ENCODE results near the gene ECSIT.

Gene ECSIT

GRCh38 chr19:11538232-11539036 is 9.5 kb upstream of the ECSIT start, which contains the start of gene CNN1:
Gene CNN1, plus strand, starts transcription at chr19:11538851. Its CDS starts 77 bp downstream, at chr19:11538928.
- no peak for TF ChIP-seq CTCF (IDR thresholded peaks at IDR 0.05)

GRCh38 chr19:11535792-11536595 is 7.1 kb upstream of the ECSIT start:
- TF ChIP-seq CTCF (IDR thresholded peaks at IDR 0.05), result peak; percentile 85

DNA sequence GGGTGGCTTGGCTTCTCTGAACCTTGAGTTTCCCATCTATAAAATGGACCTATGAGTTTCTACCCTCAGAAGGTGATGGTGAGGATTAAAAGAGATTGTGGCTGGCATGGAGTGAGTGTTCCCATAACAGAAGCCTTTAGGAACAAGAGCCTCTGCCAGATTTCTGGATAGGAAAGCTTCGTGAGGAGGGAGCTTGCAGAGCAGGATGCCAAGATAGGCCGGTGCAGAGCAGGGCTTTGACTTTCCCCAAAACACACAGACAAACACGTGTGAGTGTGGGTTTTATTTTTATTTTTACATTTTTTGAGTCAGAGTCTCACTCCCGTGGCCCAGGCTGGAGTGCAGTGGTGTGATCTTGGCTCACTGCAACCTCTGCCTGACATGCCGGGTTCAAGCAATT is 6.0 kb upstream of the ECSIT start:
- no peak for TF ChIP-seq CTCF (IDR thresholded peaks at IDR 0.05)

DNA sequence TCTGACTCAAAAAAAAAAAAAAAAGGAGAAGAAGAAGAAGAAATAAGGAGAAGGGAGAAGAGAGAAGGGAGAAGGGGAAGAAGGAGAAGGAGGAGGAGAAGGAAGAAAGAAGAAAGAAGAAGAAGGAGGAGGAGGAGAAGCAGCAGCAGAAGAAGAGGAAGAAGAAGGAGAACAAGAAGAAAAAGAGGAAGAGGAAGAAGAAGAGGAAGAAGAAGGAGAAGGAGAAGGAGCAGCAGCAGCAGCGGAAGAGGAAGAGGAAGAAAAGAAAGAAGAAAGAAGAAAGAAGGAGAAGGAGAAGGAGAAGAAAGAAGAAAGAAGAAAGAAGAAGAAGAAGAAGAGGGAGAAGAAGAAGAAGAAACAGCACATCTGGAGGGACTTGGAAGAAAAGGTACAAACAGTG is 5.6 kb upstream of the ECSIT start:
- TF ChIP-seq CTCF (IDR thresholded peaks at IDR 0.05), result no peak

DNA sequence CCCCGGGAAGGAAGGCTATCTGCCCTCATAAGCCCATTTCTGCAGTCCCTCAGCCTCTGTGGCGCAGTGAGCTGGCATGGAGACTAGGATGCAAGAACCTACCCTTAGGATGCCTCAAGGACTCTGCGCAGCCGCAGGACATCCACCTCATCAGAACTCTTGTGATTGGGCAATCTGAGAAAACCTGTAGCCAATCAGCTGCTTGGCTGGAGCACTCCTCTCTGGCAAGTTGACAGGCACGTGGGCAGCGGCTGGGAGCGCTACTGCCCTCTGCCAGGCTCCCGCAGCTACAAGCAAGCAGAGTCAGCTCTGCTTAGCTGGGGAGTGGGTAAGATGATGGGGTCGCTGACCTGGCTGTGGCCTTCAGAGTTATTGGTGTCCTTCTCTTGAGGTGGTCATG is 1.5 kb upstream of the ECSIT start:
- no peak; the same call in 1 of the 2 replicates for TF ChIP-seq CTCF (IDR thresholded peaks at IDR 0.05)

DNA sequence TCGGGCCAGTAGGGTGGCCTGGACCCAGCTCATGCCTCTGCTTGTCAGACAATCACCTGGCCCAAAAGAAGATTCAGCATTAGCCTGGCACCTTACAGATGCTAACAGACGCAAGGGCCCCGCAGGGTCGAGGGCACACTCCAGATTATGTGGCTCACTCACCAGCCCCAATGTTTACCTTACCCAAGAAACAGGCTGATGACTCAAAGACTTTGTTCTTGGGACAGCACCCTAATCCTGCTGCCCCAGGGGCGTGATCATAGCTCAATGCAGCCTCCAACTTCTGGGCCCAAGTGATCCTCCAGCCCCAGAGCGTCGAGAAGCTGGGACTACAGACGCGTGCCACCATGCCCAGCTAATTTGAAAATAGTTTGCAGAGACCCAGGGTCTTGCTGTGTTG is 9.8 kb downstream of the ECSIT start:
- no peak for TF ChIP-seq CTCF (IDR thresholded peaks at IDR 0.05)

GRCh38 chr19:11513946-11514345 is 15.0 kb downstream of the ECSIT start:
- no peak for TF ChIP-seq CTCF (IDR thresholded peaks at IDR 0.05)

All from LNCAP (cell line).